Stimulated activated CD4-positive, alpha-beta T cell treated with anti-CD3 and anti-CD28 coated beads, Interleukin-2, amount 100 ng/mL, for 48 hours (primary cell): Measurements from ENCODE around the gene TP53TG3.
"Not testable (repeated sequence)": the region's sequence is repeated elsewhere in the genome, so short reads cannot be mapped to it uniquely, and the experiment has no call there.

Experiments
- DNase-seq, 2 donors: peaks; one replicate each; pipeline ENCODE4 v3.0.0-alpha.2; 2020

TP53TG3 gene

DNA sequence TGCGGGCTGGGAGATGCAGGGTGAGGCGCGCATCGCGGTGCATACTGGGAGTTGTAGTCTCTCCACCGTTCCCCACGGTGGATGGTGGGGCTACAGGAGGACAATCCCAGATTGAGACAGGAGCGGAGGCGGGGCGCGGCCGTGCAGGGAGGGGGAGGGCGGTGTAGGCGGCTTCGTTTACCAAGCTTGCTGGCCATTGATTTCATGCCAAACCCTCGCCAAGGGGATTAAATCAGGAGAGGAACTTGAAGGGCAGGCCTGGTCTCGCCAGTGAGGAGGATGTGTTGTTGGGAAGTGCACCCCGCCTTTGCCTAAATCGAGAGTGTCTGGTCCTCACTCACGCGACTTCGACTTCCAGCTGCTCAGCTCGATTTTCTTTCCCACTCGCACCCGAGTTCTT is at the start of gene TP53TG3:
TSS of gene TP53TG3 (minus strand) at position 101 of the 400 bp plus-strand sequence. CDS start at position 33, 68 bp downstream.
- not testable (repeated sequence) for DNase-seq

DNA sequence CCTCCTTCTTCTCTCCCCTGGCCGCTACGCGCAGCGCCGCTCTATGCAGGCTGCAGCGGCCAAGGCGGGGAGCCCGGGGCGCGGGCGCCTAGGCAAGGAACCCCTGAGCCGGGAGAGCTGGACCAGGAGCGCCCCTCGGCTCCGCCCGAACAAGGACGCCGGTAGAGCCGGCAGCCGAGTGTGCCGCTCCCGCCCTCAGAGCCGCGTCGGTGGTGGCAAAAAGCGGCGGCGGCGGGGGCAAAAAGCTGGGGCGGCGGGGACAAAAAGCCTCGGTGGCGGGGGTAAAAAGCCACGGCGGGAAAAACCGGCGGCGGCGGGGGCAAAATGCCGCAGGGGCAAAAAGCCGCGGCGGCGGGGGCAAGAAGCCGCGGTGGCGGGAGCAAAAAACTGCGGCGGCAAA is 25.1 kb downstream of the TP53TG3 start:
- DNase-seq, result not testable (repeated sequence)

DNA sequence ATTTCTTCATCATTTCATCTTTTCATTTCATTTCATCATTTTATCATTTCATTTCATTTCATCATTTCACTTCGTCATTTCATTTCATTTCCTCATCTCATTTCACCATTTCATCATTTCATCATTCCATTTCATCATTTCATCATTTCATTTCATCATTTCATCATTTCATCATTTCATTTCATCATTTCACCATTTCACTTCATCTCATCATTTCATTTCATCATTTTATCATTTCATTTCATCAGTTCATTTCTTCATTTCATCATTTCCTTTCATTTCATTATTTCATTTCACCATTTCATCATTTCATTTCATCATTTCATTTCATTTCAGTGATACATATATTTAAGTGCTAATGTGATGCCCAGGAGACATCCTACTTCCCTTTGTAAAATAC is 28.4 kb downstream of the TP53TG3 start:
- DNase-seq, result not testable (repeated sequence)

DNA sequence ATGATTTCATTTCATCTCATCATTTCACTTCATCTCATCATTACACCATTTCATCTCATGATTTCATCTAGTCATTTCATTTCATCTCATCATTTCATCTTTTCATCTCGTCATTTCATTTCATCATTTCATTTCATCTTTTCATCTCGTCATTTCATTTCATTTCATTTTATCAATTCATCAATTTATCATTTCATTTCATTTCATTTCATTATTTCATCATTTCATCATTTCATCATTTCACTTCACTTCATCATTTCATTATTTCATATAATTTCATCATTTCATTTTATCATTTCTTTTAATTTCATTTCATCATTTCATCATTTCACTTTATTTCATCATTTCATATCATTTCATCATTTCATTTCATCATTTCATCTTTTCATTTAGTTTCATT is 29.2 kb downstream of the TP53TG3 start:
- DNase-seq, result not testable (repeated sequence)

GRCh38 chr16:32646177-32646576 is 29.8 kb downstream of the TP53TG3 start:
- DNase-seq, result not testable (repeated sequence)

- DNase-seq, result not testable (repeated sequence)
Observed at GRCh38 chr16:32645278-32645908, 30.6 kb downstream of the TP53TG3 start.

DNA sequence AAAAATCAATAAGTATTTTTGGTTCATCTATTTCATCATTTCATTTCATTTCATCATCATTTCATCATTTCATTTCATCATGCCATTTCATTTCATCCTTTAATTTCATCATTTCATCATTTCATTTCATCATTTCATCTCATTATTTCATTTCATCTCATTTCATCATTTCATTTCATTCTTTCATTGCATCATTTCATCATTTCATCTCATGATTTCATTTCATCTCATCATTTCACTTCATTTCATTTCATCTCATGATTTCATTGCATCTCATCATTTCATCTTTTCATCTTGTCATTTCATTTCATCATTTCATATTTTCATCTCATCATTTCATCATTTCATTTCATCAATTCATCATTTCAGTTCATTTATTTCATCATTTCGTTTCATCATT is 31.2 kb downstream of the TP53TG3 start:
- not testable (repeated sequence) for DNase-seq

DNA sequence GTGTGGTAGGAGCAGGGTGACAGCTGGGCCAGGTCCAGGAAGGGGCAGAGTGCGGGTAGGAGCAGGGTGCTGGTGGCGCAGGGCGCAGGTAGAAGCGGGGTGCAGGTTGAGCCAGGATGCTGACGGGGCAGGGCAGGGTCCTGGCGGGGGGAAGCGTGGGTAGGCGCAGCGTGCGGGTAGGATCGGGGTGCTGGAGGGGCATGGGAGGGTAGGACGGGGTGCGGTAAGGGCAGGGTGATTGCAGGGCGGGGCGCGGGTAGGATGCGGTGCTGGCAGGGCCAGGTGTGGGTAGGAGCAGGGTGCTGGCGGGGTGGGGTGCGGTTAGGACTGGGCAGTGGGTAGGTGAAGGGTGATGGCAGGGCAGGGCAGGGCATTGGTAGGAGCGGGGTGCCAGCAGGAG is 38.4 kb downstream of the TP53TG3 start:
- not testable (repeated sequence) for DNase-seq

DNA sequence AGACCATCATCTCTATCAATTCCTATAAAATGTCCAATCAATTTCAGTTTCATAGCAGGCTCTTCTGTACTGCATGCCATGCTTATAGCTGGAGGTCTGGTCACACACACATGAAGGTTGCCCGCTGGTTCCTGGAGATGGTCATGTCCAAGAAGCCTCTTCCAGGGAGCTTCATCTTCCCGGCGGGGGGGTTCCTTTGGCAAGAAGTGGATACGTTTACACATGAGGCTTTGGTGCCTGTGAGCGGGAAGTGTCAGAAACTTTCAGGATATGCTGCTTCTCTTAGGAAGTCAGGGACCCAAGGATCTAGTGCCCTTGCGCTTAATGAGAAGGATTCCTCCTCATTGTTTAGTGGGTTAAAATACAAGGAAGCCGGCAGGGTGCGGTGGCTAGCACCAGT is 43.9 kb downstream of the TP53TG3 start:
- not testable (repeated sequence) for DNase-seq
